ENCODE results near the gene LUM.

LUM gene

GRCh38 chr12:91074851-91075250 lies 36.4 kb downstream of the LUM start:
- DNase-seq (ENCODE audit: low read depth, low spot score): no peak

GRCh38 chr12:91074154-91074709 lies 37.1 kb downstream of the LUM start:
- no peak for DNase-seq (ENCODE audit: low read depth, low spot score)

- no peak for DNase-seq (ENCODE audit: low read depth, low spot score)
These were observed 37.9 kb downstream of the LUM start for GRCh38 chr12:91073426-91073825.

GRCh38 chr12:91072931-91073330 lies 38.4 kb downstream of the LUM start:
- DNase-seq (ENCODE audit: low read depth, low spot score): no peak

- no peak for DNase-seq (ENCODE audit: low read depth, low spot score)
These were observed 40.4 kb downstream of the LUM start for GRCh38 chr12:91070936-91071335.

- no peak for DNase-seq (ENCODE audit: low read depth, low spot score)
These were observed 45.9 kb downstream of the LUM start for GRCh38 chr12:91065396-91065795.

GRCh38 chr12:91064640-91065039 lies 46.7 kb downstream of the LUM start:
- no peak for DNase-seq (ENCODE audit: low read depth, low spot score)

- no peak for DNase-seq (ENCODE audit: low read depth, low spot score)
These were observed 50.2 kb downstream of the LUM start for GRCh38 chr12:91061091-91061490.

- DNase-seq (ENCODE audit: low read depth, low spot score): no peak
These were observed 52.1 kb downstream of the LUM start for GRCh38 chr12:91059211-91059610.

- no peak for DNase-seq (ENCODE audit: low read depth, low spot score)
These were observed 52.5 kb downstream of the LUM start for GRCh38 chr12:91058786-91059185.

GRCh38 chr12:91057368-91058165 lies 53.7 kb downstream of the LUM start, which contains the start of gene KERA:
Gene KERA (minus strand): TSS chr12:91058024. CDS start chr12:91056281, 1,743 bp downstream.
- DNase-seq (ENCODE audit: low read depth, low spot score): no peak

GRCh38 chr12:91056488-91056887 lies 54.8 kb downstream of the LUM start:
- no peak for DNase-seq (ENCODE audit: low read depth, low spot score)

- DNase-seq (ENCODE audit: low read depth, low spot score): no peak
These were observed 55.3 kb downstream of the LUM start for GRCh38 chr12:91055976-91056375.

GRCh38 chr12:91053951-91054715 lies 57.2 kb downstream of the LUM start:
- peak; percentile 74 for DNase-seq (ENCODE audit: low read depth, low spot score)
